GM23248 (cell line): ENCODE data around the gene SMIM13.

Source experiments
- EZH2 ChIP-seq: fragments of 200-600 bp; sonication (generic); IDR thresholded peaks from 2 replicates; pipeline ENCODE4 v1.6.1; 2018; ENCODE audit warnings: antibody characterized with exemption, mild to moderate bottlenecking; ENCODE audit not compliant: insufficient read depth, poor library complexity, severe bottlenecking
- EZH2phosphoT487 ChIP-seq: fragments of 200-600 bp; sonication (generic); IDR thresholded peaks from 2 replicates; pipeline ENCODE4 v1.6.1; 2018; ENCODE audit warnings: antibody characterized with exemption, moderate library complexity, mild to moderate bottlenecking, low read depth; ENCODE audit not compliant: insufficient read depth

GRCh38 chr6:11185204-11185842 is 91.7 kb downstream of the SMIM13 start:
- TF ChIP-seq EZH2: no peak
- no peak for TF ChIP-seq EZH2phosphoT487
